GM21526 (cell line): ENCODE data around the gene SLC1A7.

ENCODE experiments used
- ATAC-seq: cut with Tn5 transposase; IDR thresholded peaks from one replicate; pipeline ENCODE4 v1.9.1; 2021; ENCODE audit warnings: moderate library complexity; ENCODE audit not compliant: unreplicated experiment, low FRiP score

The SLC1A7 gene

GRCh38 chr1:53117836-53118235, 24.6 kb downstream of the SLC1A7 start:
- no peak for ATAC-seq

GRCh38 chr1:53116933-53117600, 25.4 kb downstream of the SLC1A7 start:
- no peak for ATAC-seq

- no peak for ATAC-seq
Measured at GRCh38 chr1:53116307-53116810, 26.1 kb downstream of the SLC1A7 start.

- no peak for ATAC-seq
Measured at GRCh38 chr1:53115403-53116306, 26.8 kb downstream of the SLC1A7 start.

GRCh38 chr1:53114581-53115400, 27.6 kb downstream of the SLC1A7 start:
- no peak for ATAC-seq

- no peak for ATAC-seq
Measured at GRCh38 chr1:53114090-53114489, 28.3 kb downstream of the SLC1A7 start.

- ATAC-seq = no peak
Measured at GRCh38 chr1:53112861-53113260, 29.6 kb downstream of the SLC1A7 start.

- no peak for ATAC-seq
Measured at GRCh38 chr1:53112271-53112774, 30.1 kb downstream of the SLC1A7 start.

GRCh38 chr1:53111693-53112092, 30.7 kb downstream of the SLC1A7 start:
- ATAC-seq = no peak

- no peak for ATAC-seq
Measured at GRCh38 chr1:53111073-53111556, 31.3 kb downstream of the SLC1A7 start.

- no peak for ATAC-seq
Measured at GRCh38 chr1:53110370-53111072, 31.9 kb downstream of the SLC1A7 start.

GRCh38 chr1:53108646-53109580, 33.5 kb downstream of the SLC1A7 start:
- no peak for ATAC-seq

GRCh38 chr1:53107570-53108322, 34.7 kb downstream of the SLC1A7 start:
- no peak for ATAC-seq

- ATAC-seq = no peak
Measured at GRCh38 chr1:53107090-53107489, 35.3 kb downstream of the SLC1A7 start.

GRCh38 chr1:53104289-53104913, 38.0 kb downstream of the SLC1A7 start:
- ATAC-seq = no peak

GRCh38 chr1:53094533-53094919, 47.9 kb downstream of the SLC1A7 start:
- ATAC-seq = no peak

GRCh38 chr1:53093778-53094532, 48.5 kb downstream of the SLC1A7 start:
- no peak for ATAC-seq
